A673 (cell line): ENCODE results near the gene TFEC. TPM values are rescaled to one million over a fixed set of nuclear protein-coding genes. Genes with fewer than 3 reads are reported as not detected.

ENCODE experiments used
- BruUV-seq: library from RNA; stranded (reverse); fragments of 400-500 nt; replicated peaks from 2 replicates; lab custom pipeline; 2021; lab: Mats Ljungman, UMichigan
- CTCF ChIA-PET: fragments of 300-600 bp; sonication (Branson Sonifier 250); formaldehyde crosslinking; loops from one replicate; lab custom pipeline; 2022; ENCODE audit warnings: antibody characterized with exemption; lab: Charles Lee
- POLR2A ChIA-PET: fragments of 300-600 bp; sonication (Branson Sonifier 250); formaldehyde crosslinking; loops from one replicate; lab custom pipeline; 2022; ENCODE audit warnings: antibody characterized with exemption; ENCODE audit not compliant: low non-redundant PET; lab: Charles Lee
- DNase-seq: peaks from one replicate; pipeline ENCODE4 v3.0.0-alpha.2; 2015; ENCODE audit warnings: low spot score
- H3K27ac ChIP-seq: fragments of 200-600 bp; sonication (generic); 2 replicates; pipeline ENCODE4 v1.5.1; 2016; ENCODE audit warnings: mixed run types, low read depth, mild to moderate bottlenecking, mixed read lengths, antibody characterized with exemption, low read length; ENCODE audit not compliant: poor library complexity, severe bottlenecking
- H3K27me3 ChIP-seq: fragments of 200-600 bp; sonication (generic); replicated peaks from 2 replicates; pipeline ENCODE4 v1.6.1; 2017; ENCODE audit warnings: mixed run types, low read depth, mild to moderate bottlenecking, mixed read lengths, antibody characterized with exemption, low read length; ENCODE audit not compliant: insufficient read depth, poor library complexity
- H3K36me3 ChIP-seq: fragments of 200-600 bp; sonication (generic); 2 replicates; pipeline ENCODE4 v1.6.1; 2016; ENCODE audit warnings: mixed run types, mild to moderate bottlenecking, mixed read lengths, antibody characterized with exemption, low read length; ENCODE audit not compliant: insufficient read depth, poor library complexity, severe bottlenecking
- H3K4me1 ChIP-seq: fragments of 200-600 bp; sonication (generic); 2 replicates; pipeline ENCODE4 v1.6.1; 2017; ENCODE audit warnings: mixed run types, mild to moderate bottlenecking, mixed read lengths, antibody characterized with exemption, low read length; ENCODE audit not compliant: insufficient read depth, poor library complexity, severe bottlenecking
- H3K4me3 ChIP-seq: fragments of 200-600 bp; sonication (generic); 2 replicates; pipeline ENCODE4 v1.5.1; 2016; ENCODE audit warnings: low read depth, mixed run types, mild to moderate bottlenecking, mixed read lengths, low read length; ENCODE audit not compliant: poor library complexity, severe bottlenecking
- H3K9me3 ChIP-seq: fragments of 200-600 bp; sonication (generic); 2 replicates; pipeline ENCODE4 v1.6.1; 2016; ENCODE audit warnings: mixed run types, low read depth, mild to moderate bottlenecking, mixed read lengths, antibody characterized with exemption, low read length; ENCODE audit not compliant: poor library complexity, severe bottlenecking
- EZH2 ChIP-seq: fragments of 200-600 bp; sonication (generic); IDR thresholded peaks from 2 replicates; pipeline ENCODE4 v1.6.1; 2017; ENCODE audit warnings: borderline replicate concordance, low read depth, mild to moderate bottlenecking, mixed read lengths, antibody characterized with exemption, low read length; ENCODE audit not compliant: poor library complexity, severe bottlenecking
- intact Hi-C: fragments of 100-400 bp; cut with micrococcal nuclease; formaldehyde crosslinking; loops from one replicate; pipeline ENCODE4 v1.10.0; 2022; ENCODE audit not compliant: unreplicated experiment
- total RNA-seq: library from RNA; stranded (reverse); gene quantifications from 2 replicates; pipeline ENCODE4 v1.2.3, GENCODE V29; 2021
- TF ChIP-seq, protein P1 (sequence below): fragments of 300-800, 200-600 bp; sonication (generic); conservative IDR thresholded peaks from 2 replicates; pipeline ENCODE4 v1.5.1; 2017; ENCODE audit warnings: low read depth, mild to moderate bottlenecking, antibody characterized with exemption, low read length, moderate library complexity, mixed read lengths

The TFEC gene
- total RNA-seq, 1 experiment from 2014 or later: 4.5 TPM

DNA sequence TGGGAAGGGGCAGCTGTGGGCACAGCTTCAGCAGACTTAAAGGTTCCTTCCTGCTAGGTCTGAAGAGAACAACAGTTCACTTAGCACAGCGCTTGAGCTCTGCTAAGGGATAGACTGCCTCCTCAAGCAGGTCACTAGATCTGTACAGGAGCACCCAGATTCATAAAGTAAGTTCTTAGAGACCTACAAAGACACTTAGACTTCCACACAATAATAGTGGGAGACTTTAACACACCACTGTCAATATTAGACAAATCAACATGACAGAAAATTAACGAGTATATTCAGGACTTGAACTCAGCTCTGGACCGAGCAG, 140.9 kb downstream of the TFEC start:
- DNase-seq: no peak
- intact Hi-C loops: no loop called here
- ChIA-PET POLR2A (no interaction called here), CTCF (no interaction called here)
- Histone ChIP-seq H3K4me1 (no peaks in the 10 kb centered on the region), H3K27me3 (peaks cover 7% of the 10 kb centered on the region), H3K4me3 (no peak overlapping the region), H3K36me3 (no peaks in the 10 kb centered on the region), H3K27ac (no peak overlapping the region), H3K9me3 (no peaks in the 10 kb centered on the region)
- no TSS peak for BruUV-seq
- TF ChIP-seq, protein P1, sequence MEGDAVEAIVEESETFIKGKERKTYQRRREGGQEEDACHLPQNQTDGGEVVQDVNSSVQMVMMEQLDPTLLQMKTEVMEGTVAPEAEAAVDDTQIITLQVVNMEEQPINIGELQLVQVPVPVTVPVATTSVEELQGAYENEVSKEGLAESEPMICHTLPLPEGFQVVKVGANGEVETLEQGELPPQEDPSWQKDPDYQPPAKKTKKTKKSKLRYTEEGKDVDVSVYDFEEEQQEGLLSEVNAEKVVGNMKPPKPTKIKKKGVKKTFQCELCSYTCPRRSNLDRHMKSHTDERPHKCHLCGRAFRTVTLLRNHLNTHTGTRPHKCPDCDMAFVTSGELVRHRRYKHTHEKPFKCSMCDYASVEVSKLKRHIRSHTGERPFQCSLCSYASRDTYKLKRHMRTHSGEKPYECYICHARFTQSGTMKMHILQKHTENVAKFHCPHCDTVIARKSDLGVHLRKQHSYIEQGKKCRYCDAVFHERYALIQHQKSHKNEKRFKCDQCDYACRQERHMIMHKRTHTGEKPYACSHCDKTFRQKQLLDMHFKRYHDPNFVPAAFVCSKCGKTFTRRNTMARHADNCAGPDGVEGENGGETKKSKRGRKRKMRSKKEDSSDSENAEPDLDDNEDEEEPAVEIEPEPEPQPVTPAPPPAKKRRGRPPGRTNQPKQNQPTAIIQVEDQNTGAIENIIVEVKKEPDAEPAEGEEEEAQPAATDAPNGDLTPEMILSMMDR: no peak
- no peak for TF ChIP-seq EZH2

DNA sequence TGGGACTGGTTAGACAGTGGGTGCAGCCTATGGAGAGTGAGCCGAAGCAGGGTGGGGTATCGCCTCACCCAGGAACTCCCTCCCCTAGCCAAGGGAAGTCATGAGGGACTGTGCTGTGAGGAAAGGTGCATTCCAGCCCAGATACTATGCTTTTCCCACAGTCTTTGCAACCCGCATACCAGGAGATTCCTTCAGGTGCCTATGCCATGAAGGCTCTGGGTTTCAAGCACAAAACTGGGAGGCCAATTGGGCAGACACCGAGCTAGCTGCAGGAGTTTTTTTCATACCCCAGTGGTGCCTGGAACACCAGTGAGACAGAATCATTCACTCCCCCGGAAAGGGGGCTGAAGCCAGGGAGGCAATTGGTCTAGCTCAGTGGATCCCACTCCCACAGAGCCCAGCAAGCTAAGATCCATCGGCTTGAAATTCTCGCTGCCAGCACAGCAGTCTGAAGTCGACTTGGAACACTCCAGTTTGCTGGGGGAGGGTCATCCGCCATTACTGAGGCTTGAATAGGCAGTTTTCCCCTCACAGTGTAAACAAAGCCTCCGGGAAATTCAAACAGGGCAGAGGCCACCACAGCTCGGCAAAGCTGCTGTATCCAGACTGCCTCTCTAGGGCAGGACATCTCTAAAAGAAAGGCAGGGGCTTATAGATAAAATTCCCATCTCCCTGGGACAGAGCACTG, 141.4 kb downstream of the TFEC start:
- POLR2A ChIA-PET: no interaction called here
- no TSS peak for BruUV-seq
- intact Hi-C loops: no loop called here

DNA sequence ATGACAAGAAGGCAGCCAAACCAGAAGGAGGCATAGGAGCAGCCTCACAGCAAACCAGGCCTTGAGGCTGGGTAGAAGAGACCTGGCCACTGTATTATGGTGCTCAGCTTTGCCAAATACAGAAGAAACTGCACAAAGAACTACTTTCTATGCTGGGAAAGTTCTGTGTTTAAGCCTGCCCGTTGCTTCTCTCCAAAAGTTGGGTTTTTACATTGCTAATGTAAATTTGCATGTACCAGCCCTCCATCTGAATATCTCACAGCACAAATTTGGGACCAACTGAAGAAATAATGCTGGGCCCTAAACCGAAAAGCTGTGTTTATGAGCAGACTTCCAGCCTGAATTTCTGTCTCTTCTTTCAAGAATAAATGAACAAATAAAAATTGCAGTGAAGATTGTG, 145.0 kb downstream of the TFEC start:
- no TSS peak for BruUV-seq
- POLR2A ChIA-PET: no interaction called here
- DNase-seq: no peak
- no peaks in the 10 kb centered on the region for H3K4me1 ChIP-seq
- no peaks in the 10 kb centered on the region for H3K36me3 ChIP-seq
- no peaks in the 10 kb centered on the region for H3K9me3 ChIP-seq
- H3K4me3 ChIP-seq: no peak overlapping the region
- CTCF ChIA-PET: no interaction called here
- H3K27me3 ChIP-seq: peaks cover 5% of the 10 kb centered on the region
- no peak for TF ChIP-seq EZH2
- TF ChIP-seq, protein P1: no peak
- H3K27ac ChIP-seq: no peak overlapping the region
- intact Hi-C loops: no loop called here

More for the DNA sequence above, 141.4 kb downstream of the TFEC start:
- no peaks in the 10 kb centered on the region for H3K9me3 ChIP-seq
- CTCF ChIA-PET: no interaction called here
- H3K36me3 ChIP-seq: no peaks in the 10 kb centered on the region
- no peak for DNase-seq
- no peak overlapping the region for H3K27ac ChIP-seq
- TF ChIP-seq EZH2: no peak
- TF ChIP-seq, protein P1: no peak
- no peak overlapping the region for H3K4me3 ChIP-seq
- peaks cover 7% of the 10 kb centered on the region for H3K27me3 ChIP-seq
- H3K4me1 ChIP-seq: no peaks in the 10 kb centered on the region

Other genes starting within 250 kb of the TFEC start
- 115 and 121 TPM in 2 replicates for gene TES, start 179.8 kb upstream of the TFEC start, total RNA-seq